GM18868 (cell line): ENCODE data around the gene KANK4.
"Not testable (repeated sequence)": the region's sequence is repeated elsewhere in the genome, so short reads cannot be mapped to it uniquely, and the experiment has no call there.

Experiments used
- ATAC-seq: cut with Tn5 transposase; IDR thresholded peaks from one replicate; pipeline ENCODE4 v1.9.1; 2021; ENCODE audit warnings: mild to moderate bottlenecking, moderate library complexity; ENCODE audit not compliant: unreplicated experiment

The KANK4 gene

DNA sequence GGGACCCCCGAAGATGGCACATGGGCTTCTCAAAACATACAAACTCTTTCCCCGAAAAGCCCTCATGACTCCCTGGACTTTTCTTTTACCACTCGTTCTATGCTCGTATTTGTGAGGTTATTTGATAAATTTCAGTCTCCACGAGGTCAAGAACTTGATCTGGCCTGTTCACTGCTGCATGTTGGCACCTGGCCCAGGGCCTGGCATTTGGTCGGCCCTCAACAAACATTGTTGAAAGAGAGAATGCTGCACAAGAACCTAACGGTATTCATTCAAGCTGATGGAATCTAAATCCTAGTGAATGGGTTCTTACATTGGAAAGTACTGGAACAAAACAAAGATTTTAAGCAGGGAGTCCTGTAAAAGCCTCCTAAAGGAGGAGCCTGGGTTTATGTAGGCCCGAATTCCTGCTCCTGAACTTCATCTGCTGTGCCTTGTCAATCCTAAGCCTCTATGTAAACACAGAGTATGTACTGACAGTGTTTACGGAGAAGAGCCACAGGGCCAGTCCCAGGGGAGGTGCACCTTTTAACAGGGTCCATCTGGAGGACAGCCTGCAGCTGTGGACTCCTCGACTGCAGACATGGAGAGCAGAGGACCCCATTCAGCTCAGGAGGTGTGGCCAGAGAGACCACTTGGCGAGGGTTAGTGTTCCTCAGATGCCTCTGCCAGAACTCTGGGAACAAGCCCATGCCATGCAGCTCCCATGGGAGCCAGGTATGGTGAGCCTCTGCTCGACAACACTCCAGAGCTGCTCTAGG lies 77.7 kb downstream of the KANK4 start:
- no peak for ATAC-seq

DNA sequence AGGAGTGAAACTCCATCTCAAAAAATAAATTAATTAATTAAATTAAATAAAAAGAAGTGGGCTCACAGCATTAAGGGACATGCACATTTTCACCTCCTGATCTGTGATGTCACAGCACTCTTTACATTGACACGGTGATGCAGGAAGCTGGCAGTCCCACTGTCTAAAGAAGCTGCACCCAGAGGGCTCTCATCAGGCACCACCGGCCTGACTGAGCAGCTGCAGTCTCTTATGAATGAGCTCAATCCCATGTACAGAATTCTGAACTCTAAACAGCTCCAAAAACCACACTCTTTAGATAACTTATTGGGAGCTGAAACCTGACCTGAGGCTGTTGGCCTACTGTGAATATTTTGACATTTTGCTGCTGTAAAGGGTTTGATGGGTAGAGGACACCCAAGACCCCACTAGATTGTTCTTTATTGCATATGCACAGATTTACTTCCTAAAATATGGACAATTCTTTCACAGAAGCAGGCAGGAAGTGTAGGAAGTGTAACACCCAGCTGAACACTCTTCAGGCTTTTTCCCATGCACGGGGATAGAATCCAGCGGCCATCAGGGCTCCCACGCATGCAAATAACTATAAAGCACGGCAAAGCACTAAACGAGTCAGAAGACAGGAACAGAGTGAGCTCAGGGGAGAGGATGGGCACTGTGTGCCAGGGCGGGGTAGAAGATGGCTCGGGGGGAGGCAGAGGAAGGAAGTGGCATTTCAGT lies 78.4 kb downstream of the KANK4 start:
- ATAC-seq, result no peak

DNA sequence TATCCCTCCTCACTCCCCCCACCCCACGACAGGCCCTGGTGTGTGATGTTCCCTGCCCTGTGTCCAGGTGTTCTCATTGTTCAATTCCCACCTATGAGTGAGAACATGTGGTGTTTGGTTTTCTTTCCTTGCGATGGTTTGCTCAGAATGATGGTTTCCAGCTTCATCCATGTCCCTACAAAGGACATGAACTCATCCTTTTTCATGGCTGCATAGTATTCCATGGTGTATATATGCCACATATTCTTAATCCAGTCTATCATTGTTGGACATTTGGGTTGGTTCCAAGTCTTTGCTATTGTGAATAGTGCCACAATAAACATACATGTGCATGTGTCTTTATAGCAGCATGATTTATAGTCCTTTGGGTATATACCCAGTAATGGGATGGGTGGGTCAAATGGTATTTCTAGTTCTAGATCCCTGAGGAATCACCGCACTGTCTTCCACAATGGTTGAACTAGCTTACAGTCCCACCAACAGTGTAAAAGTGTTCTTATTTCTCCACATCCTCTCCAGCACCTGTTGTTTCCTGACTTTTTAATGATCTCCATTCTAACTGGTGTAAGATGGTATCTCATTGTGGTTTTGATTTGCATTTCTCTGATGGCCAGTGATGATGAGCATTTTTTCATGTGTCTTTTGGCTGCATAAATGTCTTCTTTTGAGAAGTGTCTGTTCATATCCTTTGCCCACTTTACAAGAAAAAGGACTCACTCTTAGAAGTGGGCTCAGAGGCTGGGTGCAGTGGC lies 79.4 kb downstream of the KANK4 start:
- not testable (repeated sequence) for ATAC-seq

DNA sequence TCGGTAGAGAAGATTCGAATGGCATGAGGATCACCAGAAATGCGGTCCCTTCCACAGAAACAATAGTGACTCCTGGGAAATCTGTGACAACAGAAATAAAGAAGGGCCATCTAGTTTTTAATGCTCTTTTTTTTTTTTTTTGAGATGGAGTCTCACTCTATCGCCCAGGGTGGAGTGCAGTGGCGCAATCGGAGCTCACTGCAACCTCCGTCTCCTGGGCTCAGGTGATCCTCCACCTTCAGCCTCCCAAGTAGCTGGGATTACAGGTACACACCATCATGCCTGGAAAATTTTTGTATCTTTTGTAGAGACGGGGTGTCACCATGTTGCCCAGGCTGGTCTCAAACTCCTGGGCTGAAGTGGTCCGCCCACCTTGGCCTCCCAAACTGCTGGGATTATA lies 80.7 kb downstream of the KANK4 start:
- no peak for ATAC-seq

DNA sequence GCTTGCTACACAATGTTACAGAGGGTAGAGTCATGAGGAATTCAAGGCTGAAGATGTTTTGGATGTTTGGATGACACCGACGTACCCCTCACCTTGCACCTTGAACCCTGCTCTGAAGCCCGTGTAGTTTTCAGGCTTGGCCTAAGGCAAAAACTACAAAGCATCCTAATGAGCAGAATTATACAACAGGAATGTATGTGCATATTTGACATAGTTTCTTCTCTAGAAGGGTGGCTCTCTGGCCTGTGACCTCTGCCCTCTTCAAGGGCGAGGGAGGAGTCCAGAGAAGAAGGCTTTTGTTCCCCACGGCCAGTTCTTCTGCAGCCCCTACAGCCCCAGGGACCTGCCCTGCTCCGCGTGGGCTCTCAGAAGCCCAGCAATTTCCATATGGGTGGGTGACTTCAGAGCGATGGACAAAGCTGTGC lies 81.3 kb downstream of the KANK4 start:
- no peak for ATAC-seq

DNA sequence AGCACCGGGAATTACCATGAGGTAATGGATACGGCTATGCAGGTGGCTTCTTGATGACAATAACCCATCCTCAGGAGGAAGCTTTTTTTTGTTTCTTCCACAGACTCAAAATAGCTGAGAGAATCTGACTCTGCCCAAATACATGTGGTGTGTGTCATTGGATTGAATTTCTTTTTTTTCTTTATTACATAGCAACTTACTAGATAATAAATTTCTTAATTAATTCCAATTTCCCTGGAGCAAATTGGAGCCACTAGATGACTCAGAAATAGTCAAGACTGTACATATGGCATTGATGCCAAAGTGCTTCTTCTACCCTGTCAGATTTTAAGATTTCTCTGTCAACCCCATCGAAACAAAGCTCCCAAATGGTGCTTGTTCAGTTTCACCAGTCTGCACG lies 81.9 kb downstream of the KANK4 start:
- no peak for ATAC-seq

DNA sequence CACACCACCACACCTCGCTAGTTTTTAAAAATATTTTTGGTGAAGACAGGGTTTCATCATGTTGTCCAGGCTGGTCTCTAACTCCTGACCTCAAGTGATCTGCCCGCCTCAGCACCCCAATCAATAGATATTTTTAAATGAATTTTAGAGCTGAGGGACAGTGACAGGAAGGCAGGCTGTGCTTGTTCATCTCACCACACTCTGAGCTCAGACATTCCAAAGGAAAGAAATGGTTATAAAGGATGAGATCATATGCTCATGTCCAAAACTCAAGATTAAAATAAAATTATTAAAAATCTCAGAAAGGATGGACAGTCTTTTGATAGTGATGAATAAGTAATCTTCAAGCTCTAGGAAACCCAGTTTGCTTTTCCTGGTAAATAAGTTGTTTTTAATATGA lies 83.7 kb downstream of the KANK4 start:
- ATAC-seq, result no peak

DNA sequence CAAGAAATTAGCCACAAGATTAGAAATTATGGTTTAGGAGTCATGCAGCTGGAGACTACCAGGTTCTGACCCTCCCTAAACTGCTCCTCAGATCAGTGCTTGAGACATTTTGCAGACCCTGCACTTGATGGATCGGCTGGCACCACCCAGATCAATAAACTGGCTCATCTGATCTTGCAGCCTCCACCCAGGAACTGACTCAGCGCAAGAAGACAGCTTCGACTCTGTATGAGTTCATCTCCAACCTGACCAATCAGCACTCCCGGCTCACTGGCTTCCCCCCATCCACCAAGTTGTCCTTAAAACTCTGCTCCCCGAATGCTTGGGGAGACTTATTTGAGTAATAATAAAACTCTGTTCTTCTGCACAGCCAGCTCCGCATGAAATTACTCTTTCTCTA lies 84.5 kb downstream of the KANK4 start:
- no peak for ATAC-seq

DNA sequence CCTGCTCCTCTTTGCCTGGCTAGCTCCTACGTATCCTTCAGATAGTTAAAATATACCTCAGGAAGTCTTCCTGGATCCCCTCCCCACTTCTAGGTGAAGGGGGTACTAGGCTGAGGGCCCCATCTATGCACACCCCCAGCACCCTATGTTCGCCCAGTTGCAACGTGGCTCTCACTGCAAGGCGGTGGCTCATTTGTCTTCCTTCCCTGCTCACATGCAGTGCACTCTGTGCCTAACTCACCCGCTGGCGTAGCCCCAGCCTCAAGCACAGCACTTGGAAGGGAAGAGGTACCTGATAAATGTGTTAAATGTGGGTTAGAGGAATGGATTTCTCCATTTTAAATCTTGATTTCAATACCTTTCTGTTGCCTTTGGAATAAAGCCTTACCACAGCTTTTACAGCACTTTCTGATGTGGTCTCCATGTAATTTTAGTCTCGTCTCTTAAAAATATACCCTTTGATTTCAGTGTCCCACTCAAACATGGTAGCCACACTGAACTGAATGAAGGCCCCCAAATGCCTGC lies 85.2 kb downstream of the KANK4 start:
- ATAC-seq, result no peak

DNA sequence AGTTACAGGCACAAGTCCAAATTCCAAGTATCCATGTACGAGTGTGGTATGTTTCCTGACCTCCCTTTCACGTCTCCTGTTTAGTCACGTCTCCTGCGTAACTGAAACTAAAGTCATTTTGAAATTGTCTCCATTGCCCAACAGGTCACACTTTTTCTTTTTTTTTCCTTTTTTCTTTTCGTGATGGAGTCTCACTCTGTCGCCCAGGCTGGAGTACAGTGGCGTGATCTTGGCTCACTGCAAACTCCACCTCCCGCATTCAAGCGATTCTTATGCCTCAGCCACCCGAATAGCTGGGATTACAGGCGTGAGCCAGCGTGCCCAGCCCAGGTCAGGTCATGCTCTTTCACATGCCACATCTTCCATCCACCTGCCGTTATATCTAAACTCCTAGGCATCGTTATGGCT lies 86.4 kb downstream of the KANK4 start:
- no peak for ATAC-seq

DNA sequence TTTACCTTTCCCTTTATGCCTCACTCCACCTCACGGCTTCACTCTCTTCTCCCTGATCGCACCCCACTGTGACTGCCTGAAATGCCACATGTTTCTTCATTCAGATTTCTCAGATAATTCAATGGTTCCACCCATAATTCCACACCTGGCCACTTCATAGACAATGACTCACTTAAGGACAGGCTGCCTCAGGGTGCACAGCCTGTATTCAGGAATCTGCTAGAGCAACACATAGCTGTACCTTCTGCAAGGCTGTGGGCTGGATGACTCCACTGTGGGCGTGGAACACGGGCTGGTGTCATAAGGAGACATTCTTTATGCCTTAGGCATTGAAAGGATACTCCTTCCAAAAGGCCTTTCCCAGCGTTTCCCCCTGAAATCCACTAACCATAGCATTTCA lies 88.5 kb downstream of the KANK4 start:
- no peak for ATAC-seq

DNA sequence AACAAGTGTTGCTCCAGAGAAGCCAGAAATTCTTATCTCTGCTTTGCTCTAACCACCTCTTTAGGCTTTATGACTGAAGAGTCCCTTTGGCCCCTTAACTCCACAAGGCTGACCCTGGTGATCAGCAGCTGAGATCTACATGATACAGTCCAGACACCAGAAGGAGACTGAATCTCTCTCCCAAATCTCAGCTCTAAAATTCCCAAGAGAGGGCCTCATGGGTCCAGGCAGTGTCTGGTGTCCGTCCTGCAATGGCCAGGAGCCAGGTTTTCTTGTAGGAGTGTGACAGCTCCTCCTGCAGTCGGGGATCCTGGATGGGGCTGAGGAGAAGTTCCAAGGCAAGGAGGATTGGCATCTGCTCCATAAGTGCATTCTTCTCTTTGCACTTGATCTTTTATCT lies 89.3 kb downstream of the KANK4 start:
- no peak for ATAC-seq

DNA sequence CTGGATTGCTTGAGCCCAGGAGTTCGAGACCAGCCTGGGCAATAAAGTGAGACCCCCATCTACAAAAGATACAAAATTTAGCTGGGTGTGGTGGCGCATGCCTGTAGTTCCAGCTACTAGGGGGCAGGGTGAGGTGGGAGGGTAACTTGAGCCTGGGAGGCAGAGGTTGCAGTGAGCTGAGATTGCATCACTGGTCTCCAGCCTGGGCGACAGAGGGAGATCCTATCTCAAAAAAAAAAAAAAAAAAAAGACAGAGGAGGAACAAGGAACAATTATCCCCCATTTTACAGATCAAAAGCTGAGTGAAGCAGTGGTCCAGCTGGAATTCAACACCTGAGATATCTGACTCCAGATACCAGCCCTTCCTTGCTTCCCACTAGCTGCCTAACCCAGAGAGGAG lies 89.8 kb downstream of the KANK4 start:
- ATAC-seq, result no peak

DNA sequence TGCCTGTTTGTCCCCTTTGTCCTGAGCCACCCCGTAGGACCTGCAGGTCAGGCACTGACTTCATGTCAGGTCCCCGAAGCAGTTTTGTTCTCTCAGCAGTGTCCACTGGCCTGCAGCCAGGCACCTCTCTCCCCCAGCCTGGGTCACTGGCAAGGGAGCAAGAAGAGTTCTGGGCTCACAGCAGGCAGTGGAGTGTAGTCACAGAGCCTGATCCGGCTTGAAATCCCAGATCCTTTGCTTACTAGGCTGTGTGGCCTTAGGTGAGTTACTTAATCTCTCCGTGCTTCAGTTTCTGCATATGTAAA lies 90.4 kb downstream of the KANK4 start:
- no peak for ATAC-seq

DNA sequence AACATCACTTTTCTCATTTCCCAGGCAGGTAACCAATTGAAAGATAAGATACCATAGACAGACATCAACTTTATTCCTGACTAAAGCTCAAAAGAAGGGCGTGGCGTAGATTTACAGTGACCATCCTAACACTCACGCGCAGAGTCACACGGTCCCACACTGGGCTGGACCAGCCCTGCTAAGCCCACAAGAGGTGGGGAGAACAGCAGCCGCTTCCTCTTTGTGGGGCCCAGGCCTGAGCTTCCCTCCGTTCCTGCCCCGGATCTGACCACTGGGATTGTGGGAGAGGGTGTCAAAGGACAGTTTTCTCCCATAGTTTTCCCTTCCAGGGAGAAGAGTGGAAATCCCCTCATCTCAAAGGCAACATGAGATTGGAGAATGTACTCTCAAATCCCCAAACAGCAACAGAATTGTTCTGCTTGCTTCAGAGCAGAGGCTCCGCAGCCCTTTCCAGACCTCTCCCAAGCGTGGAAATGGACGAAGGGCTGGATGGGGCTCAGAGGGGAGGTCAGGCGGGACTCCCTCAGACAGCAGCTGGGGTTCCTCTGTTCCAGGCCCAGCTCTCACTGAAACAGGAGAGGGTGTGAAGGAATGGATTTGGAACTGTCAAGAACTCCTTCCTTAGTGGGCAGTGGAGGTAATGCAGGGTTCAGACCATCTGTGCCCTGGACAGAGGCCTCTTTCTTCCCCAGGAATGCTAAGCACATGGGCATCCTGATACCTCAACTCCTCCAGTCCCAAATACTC lies 90.9 kb downstream of the KANK4 start:
- ATAC-seq, result no peak

DNA sequence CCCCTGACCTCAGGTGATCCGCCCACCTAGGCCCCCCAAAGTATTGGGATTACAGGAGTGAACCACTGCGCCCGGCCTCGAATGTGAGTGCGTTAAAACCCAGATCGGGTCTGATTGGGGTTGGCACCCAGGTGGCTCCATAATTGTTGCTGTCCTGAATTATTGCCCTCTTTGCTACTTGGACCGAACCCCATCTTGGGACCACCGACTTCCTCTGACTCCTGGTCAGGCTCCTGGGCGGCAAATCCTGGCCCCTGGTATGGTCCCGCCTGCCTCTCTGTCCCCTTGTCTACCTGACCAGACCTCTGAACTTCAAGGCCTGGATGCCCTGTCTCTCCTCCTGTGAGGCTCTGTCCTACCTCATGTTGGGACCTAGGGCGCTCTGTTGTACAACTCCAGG lies 91.7 kb downstream of the KANK4 start:
- ATAC-seq, result no peak

DNA sequence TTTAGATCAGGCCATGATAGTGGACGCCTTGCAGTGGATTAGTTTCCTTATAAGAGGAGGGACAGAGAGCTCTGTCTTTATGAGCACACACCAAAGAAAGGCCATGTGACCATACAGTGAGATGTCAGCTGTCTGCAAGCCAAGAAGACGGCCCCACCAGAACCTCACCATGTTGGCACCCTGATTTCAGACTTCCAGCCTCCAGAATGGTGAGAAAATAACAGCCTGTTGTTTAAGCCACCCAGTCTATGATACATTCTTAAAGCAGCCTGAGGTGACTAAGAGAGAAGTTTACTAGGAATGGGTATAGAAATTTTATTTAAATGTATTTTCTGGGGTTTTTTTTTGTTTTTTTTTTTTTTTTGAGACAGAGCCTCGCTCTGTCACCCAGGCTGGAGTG lies 95.1 kb downstream of the KANK4 start:
- ATAC-seq, result no peak

DNA sequence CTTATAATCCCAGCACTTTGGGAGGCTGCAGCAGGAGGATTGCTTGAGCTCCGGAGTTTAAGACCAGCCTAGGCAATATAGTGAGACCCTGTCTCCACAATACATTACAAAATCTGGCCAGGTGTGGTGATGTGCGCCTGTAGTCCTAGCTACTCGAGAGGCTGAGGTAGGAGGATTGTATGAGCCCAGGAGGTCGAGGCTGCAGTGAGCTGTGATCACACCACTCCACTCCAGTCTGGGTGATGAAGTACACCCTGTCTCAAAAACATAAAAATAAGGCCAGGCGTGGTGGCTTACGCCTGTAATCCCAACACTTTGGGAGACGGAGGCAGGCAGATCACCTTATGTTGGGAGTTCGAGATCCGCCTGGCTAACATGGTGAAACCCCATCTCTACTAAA lies 96.9 kb downstream of the KANK4 start:
- ATAC-seq, result no peak

DNA sequence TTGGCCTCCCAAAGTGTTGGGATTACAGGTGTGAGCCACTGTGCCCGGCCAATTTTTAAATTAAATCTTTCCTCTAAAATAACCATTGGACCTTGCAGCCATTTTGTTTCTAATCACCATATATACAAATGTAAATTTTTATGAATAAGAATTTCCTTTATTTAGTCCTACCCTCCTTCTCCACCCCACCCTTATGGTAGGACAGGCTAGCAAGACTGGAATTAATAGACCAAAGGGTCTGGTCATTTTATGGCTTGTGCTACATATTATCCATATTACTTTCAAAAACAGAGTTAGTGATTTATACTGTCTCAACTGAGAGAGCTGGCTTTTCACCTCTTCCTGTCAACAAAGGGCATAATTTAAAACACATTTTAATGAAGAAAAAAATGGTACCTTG lies 98.1 kb downstream of the KANK4 start:
- ATAC-seq, result no peak

DNA sequence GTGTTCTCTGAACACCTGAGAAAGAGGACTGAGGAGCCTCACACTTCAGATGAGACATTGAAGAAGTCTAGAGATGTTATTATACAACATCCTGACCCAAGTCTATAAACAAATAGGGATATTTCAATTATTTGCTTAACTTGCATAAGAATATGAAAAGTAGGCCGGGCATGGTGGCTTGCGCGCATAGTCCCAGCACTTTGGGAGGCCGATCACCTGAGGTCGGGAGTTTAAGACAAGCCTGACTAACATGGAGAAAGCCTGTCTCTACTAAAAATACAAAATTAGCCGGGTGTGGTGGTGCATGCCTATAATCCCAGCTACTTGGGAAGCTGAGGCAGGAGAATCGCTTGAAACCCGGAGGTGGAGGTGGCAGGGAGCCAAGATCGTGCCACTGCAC lies 98.8 kb downstream of the KANK4 start:
- not testable (repeated sequence) for ATAC-seq

DNA sequence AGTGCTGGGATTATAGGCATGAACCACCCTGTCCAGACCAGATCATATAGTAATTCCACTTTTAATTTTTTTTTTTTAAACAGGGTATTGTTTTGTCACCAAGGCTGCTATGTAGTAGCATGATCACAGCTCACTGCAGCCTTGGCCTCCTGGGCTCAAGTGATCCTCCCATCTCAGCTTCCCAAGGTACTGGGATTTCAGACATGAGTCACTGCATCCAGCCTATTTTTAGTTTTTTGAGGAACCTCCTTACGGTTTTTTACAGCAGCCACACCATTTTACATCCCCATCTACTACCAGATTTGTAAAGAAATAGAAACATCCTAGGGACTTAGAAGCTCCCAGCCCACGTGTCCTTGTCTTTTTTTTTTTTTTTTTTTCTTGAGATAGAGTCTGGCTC lies 100.6 kb downstream of the KANK4 start:
- ATAC-seq, result no peak
